Measurements from ENCODE around the gene UGT1A8.
"Not testable (repeated sequence)": the region's sequence is repeated elsewhere in the genome, so short reads cannot be mapped to it uniquely, and the experiment has no call there.

The UGT1A8 gene

GRCh38 chr2:233617476-233617875 lies at the start of gene UGT1A8:
Gene UGT1A8 (plus strand): TSS chr2:233617633. CDS start chr2:233617708, 75 bp downstream.
- not testable (repeated sequence) for H3K36me3 ChIP-seq (ENCODE audit: insufficient read depth, insufficient read length, low read length)

DNA sequence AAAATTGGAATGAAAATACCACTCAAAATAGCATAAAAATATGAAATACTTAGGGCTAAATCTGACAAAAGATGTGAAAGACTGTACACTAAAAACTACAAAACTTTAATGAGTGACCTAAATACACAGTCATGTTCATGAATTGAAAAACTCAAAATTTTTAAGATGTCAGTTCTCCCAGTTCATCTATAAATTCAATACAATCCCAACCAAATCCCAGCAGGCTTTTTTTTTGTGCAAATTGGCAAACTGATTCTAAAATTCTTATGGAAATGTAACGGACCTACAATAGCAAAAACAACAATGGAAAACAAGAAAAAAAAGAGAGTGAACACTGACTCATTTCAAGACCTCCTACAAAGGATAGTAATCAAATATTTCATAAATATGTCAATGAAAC lies 46.4 kb upstream of the UGT1A8 start:
- Histone ChIP-seq H3K27me3 (ENCODE audit: insufficient read depth, insufficient read length) (no peaks in the 10 kb centered on the region), H3K4me1 (ENCODE audit: insufficient read depth, insufficient read length) (no peaks in the 10 kb centered on the region), H3K9me3 (ENCODE audit: insufficient read depth, low read length) (peaks cover 4% of the 10 kb centered on the region; the same call in 1 of the 2 replicates), H3K36me3 (ENCODE audit: insufficient read depth, insufficient read length, low read length) (no peaks in the 10 kb centered on the region), H3K4me3 (ENCODE audit: insufficient read length, low read depth) (no peak overlapping the region), H3K9ac (ENCODE audit: insufficient read length, low read depth) (no peak overlapping the region)
- no peak for DNase-seq (ENCODE audit: low read depth, low spot score)
- no peak for TF ChIP-seq YY1 (IDR thresholded peaks at IDR 0.05; ENCODE audit: insufficient read depth, insufficient read length)
- no peak for TF ChIP-seq ZNF274 (IDR thresholded peaks at IDR 0.05; ENCODE audit: low read depth, low read length)
- TF ChIP-seq SUZ12 (IDR thresholded peaks at IDR 0.05; ENCODE audit: extremely low read depth, insufficient read depth, insufficient read length), result no peak

More at GRCh38 chr2:233617476-233617875, at the start of gene UGT1A8:
- H3K4me1 ChIP-seq (ENCODE audit: insufficient read depth, insufficient read length); H3K4me3 ChIP-seq (ENCODE audit: insufficient read length, low read depth); H3K9me3 ChIP-seq (ENCODE audit: insufficient read depth, low read length); DNase-seq (ENCODE audit: low read depth, low spot score); H3K27me3 ChIP-seq (ENCODE audit: insufficient read depth, insufficient read length); H3K9ac ChIP-seq (ENCODE audit: insufficient read length, low read depth): not testable (repeated sequence)

- DNase-seq (ENCODE audit: low read depth, low spot score), result no peak
- H3K36me3 ChIP-seq (ENCODE audit: insufficient read depth, insufficient read length, low read length), result no peaks in the 10 kb centered on the region
- TF ChIP-seq ZNF274 (IDR thresholded peaks at IDR 0.05; ENCODE audit: low read depth, low read length), result no peak
- TF ChIP-seq YY1 (IDR thresholded peaks at IDR 0.05; ENCODE audit: insufficient read depth, insufficient read length), result no peak
- no peak for TF ChIP-seq SUZ12 (IDR thresholded peaks at IDR 0.05; ENCODE audit: extremely low read depth, insufficient read depth, insufficient read length)
- H3K9ac ChIP-seq (ENCODE audit: insufficient read length, low read depth), result no peak overlapping the region
- no peak overlapping the region for H3K4me3 ChIP-seq (ENCODE audit: insufficient read length, low read depth)
- H3K9me3 ChIP-seq (ENCODE audit: insufficient read depth, low read length), result peaks cover 8% of the 10 kb centered on the region; the same call in 1 of the 2 replicates
- H3K4me1 ChIP-seq (ENCODE audit: insufficient read depth, insufficient read length), result no peaks in the 10 kb centered on the region
- H3K27me3 ChIP-seq (ENCODE audit: insufficient read depth, insufficient read length), result no peaks in the 10 kb centered on the region
Observed at GRCh38 chr2:233571462-233571861, 46.0 kb upstream of the UGT1A8 start.

DNA sequence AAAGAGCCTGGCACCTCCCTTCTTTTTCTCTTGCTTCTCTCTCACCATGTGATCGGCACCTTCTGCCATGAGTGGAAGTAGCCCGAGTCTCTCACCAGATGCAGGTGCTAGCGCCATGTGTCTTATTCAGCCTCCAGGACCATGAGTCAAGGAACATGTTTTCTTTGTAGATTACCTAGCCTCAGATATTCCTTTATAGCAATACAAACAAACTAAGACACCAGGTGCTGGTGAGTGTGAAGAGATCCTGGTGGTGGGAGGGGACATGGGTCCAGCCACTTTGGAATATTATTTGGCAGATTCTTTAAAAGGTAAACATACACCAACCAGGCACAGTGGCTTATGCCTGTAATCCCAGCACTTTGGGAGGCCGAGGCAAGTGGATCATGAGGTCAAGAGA lies 45.0 kb upstream of the UGT1A8 start:
- Histone ChIP-seq H3K36me3 (ENCODE audit: insufficient read depth, insufficient read length, low read length) (no peaks in the 10 kb centered on the region), H3K4me3 (ENCODE audit: insufficient read length, low read depth) (no peak overlapping the region), H3K9ac (ENCODE audit: insufficient read length, low read depth) (no peak overlapping the region), H3K9me3 (ENCODE audit: insufficient read depth, low read length) (peaks cover 13% of the 10 kb centered on the region; the same call in 1 of the 2 replicates), H3K4me1 (ENCODE audit: insufficient read depth, insufficient read length) (no peaks in the 10 kb centered on the region), H3K27me3 (ENCODE audit: insufficient read depth, insufficient read length) (no peaks in the 10 kb centered on the region)
- no peak for DNase-seq (ENCODE audit: low read depth, low spot score)
- TF ChIP-seq ZNF274 (IDR thresholded peaks at IDR 0.05; ENCODE audit: low read depth, low read length), result no peak
- no peak for TF ChIP-seq SUZ12 (IDR thresholded peaks at IDR 0.05; ENCODE audit: extremely low read depth, insufficient read depth, insufficient read length)
- no peak for TF ChIP-seq YY1 (IDR thresholded peaks at IDR 0.05; ENCODE audit: insufficient read depth, insufficient read length)

GRCh38 chr2:233577341-233577740 lies 40.1 kb upstream of the UGT1A8 start:
- H3K4me3 ChIP-seq (ENCODE audit: insufficient read length, low read depth); H3K27me3 ChIP-seq (ENCODE audit: insufficient read depth, insufficient read length); H3K4me1 ChIP-seq (ENCODE audit: insufficient read depth, insufficient read length); H3K9ac ChIP-seq (ENCODE audit: insufficient read length, low read depth); H3K36me3 ChIP-seq (ENCODE audit: insufficient read depth, insufficient read length, low read length); DNase-seq (ENCODE audit: low read depth, low spot score): not testable (repeated sequence)
- peaks cover 13% of the 10 kb centered on the region; the same call in 1 of the 2 replicates for H3K9me3 ChIP-seq (ENCODE audit: insufficient read depth, low read length)

GRCh38 chr2:233583217-233583965 lies 34.0 kb upstream of the UGT1A8 start:
- not testable (repeated sequence) for H3K36me3 ChIP-seq (ENCODE audit: insufficient read depth, insufficient read length, low read length); H3K27me3 ChIP-seq (ENCODE audit: insufficient read depth, insufficient read length); H3K4me1 ChIP-seq (ENCODE audit: insufficient read depth, insufficient read length); DNase-seq (ENCODE audit: low read depth, low spot score)
- peak overlapping the region; percentile 56 for H3K9ac ChIP-seq (ENCODE audit: insufficient read length, low read depth)
- H3K4me3 ChIP-seq (ENCODE audit: insufficient read length, low read depth), result peak overlapping the region; percentile 46
- H3K9me3 ChIP-seq (ENCODE audit: insufficient read depth, low read length), result peaks cover 14% of the 10 kb centered on the region; the same call in 1 of the 2 replicates

- TF ChIP-seq YY1 (IDR thresholded peaks at IDR 0.05; ENCODE audit: insufficient read depth, insufficient read length), result no peak
- no peak for TF ChIP-seq SUZ12 (IDR thresholded peaks at IDR 0.05; ENCODE audit: extremely low read depth, insufficient read depth, insufficient read length)
- TF ChIP-seq ZNF274 (IDR thresholded peaks at IDR 0.05; ENCODE audit: low read depth, low read length), result no peak
- no peak for DNase-seq (ENCODE audit: low read depth, low spot score)
- H3K27me3 ChIP-seq (ENCODE audit: insufficient read depth, insufficient read length), result no peaks in the 10 kb centered on the region
- no peak overlapping the region for H3K4me3 ChIP-seq (ENCODE audit: insufficient read length, low read depth)
- peaks cover 14% of the 10 kb centered on the region; the same call in 1 of the 2 replicates for H3K9me3 ChIP-seq (ENCODE audit: insufficient read depth, low read length)
- H3K4me1 ChIP-seq (ENCODE audit: insufficient read depth, insufficient read length), result no peaks in the 10 kb centered on the region
- no peak overlapping the region for H3K9ac ChIP-seq (ENCODE audit: insufficient read length, low read depth)
- no peaks in the 10 kb centered on the region for H3K36me3 ChIP-seq (ENCODE audit: insufficient read depth, insufficient read length, low read length)
Observed at GRCh38 chr2:233584210-233584609, 33.2 kb upstream of the UGT1A8 start.

DNA sequence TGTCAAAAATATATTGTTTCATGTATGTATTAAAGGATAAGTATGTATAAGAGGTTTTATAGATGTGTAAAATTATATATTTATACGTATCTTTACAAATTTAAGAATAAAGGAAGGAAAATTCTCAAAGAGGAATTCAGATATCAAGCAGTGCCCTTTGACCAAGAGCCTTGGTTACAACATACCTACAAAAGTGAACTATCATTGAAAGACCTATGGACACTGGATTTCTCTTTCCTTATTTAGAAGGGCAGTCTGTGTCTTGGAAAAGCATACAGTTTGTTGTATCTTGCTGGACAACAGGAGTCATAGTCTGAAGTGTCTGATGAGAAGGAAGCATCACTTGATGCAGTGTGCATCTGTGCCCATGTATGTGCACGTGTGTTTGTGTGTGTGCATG lies 29.0 kb upstream of the UGT1A8 start:
- Histone ChIP-seq H3K4me3 (ENCODE audit: insufficient read length, low read depth) (no peak overlapping the region), H3K9me3 (ENCODE audit: insufficient read depth, low read length) (peaks cover 14% of the 10 kb centered on the region; the same call in 1 of the 2 replicates), H3K9ac (ENCODE audit: insufficient read length, low read depth) (no peak overlapping the region), H3K4me1 (ENCODE audit: insufficient read depth, insufficient read length) (no peaks in the 10 kb centered on the region), H3K36me3 (ENCODE audit: insufficient read depth, insufficient read length, low read length) (no peaks in the 10 kb centered on the region), H3K27me3 (ENCODE audit: insufficient read depth, insufficient read length) (no peaks in the 10 kb centered on the region)
- TF ChIP-seq ZNF274 (IDR thresholded peaks at IDR 0.05; ENCODE audit: low read depth, low read length) (no peak), SUZ12 (IDR thresholded peaks at IDR 0.05; ENCODE audit: extremely low read depth, insufficient read depth, insufficient read length) (no peak), YY1 (IDR thresholded peaks at IDR 0.05; ENCODE audit: insufficient read depth, insufficient read length) (no peak)
- DNase-seq (ENCODE audit: low read depth, low spot score), result no peak

DNA sequence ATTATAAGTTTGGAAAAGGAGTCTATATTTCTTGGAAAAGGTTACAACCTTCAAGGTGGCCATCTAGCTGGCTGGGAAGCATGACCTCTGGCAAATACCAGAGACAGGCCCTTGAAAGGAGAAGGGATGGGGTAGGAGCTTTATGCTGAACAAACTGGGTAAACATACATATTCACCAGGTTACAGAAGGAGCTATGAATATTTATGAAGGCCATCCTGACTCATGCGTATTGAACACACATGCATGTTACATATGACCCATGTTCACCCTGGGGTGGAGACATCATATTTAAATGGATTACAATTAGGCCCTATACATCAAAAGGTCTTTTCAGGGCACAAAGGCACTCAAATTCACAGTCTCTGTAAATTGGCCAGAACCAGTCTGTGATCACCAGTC lies 24.7 kb upstream of the UGT1A8 start:
- H3K4me1 ChIP-seq (ENCODE audit: insufficient read depth, insufficient read length); H3K9ac ChIP-seq (ENCODE audit: insufficient read length, low read depth); H3K4me3 ChIP-seq (ENCODE audit: insufficient read length, low read depth); H3K27me3 ChIP-seq (ENCODE audit: insufficient read depth, insufficient read length); DNase-seq (ENCODE audit: low read depth, low spot score); H3K36me3 ChIP-seq (ENCODE audit: insufficient read depth, insufficient read length, low read length): not testable (repeated sequence)
- peaks cover 21% of the 10 kb centered on the region; the same call in 1 of the 2 replicates for H3K9me3 ChIP-seq (ENCODE audit: insufficient read depth, low read length)

Data from NT2/D1 (cell line).